Measurements from ENCODE around the gene RTL3.

GRCh38 chrX:78658414-78658813 lies 714 bp downstream of the RTL3 start:
- TF ChIP-seq CTCF (IDR thresholded peaks at IDR 0.05): no peak
- TF ChIP-seq ZFX (IDR thresholded peaks at IDR 0.05; ENCODE audit: borderline replicate concordance): no peak

Data from 22Rv1 (cell line).